ENCODE measurements around the gene MAPKAP1.

- TF ChIP-seq EZH2 (IDR thresholded peaks at IDR 0.05) (no peak), CTCF (IDR thresholded peaks at IDR 0.05) (no peak)
Observed at GRCh38 chr9:125413579-125413978, 293.4 kb downstream of the MAPKAP1 start.
